Measurements from ENCODE around the gene SRP54. TPM values are rescaled to one million over a fixed set of nuclear protein-coding genes. Genes with fewer than 3 reads are reported as not detected.

SRP54 gene
- 51.6 and 69.9 TPM in 2 replicates for polyA plus RNA-seq

DNA sequence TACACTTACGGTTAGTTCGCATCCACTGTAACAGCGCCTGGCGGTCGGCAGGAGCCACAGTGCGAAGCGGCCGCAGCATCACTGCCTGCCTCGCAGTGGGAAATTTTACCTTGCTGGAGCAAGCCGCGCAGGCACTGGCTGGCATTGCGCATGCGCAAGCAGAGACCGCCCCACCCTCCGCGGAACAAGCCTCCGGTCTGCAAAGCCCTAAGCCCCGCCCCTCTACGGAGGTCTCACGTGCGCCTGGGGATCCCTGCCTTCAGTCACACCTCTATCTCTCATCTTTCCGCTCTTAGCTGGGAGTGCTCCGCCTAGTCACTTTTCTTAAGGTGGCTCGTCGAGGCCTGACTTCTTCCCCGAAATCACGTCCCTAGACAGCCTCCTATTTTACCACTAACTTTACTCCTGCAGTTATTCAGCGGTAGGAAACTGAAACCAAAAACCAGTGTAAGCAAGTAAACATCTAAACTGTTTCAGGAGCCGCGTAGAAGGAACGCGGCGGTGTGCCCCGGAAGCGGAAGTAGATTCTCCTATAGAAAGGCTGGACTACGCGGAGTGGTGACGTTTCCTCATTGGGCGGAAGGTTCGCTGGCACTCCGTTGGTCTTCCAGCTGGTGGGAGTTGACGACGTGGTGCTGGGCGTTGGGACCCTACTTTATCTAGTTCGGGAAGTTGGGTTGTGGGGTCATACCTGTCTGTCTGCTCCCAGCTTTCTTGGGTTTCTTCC is at the start of gene SRP54:
Gene SRP54 (plus strand): TSS at position 572 of the 727 bp plus-strand sequence. CDS start 13,718 bp downstream, outside the sequence.

DNA sequence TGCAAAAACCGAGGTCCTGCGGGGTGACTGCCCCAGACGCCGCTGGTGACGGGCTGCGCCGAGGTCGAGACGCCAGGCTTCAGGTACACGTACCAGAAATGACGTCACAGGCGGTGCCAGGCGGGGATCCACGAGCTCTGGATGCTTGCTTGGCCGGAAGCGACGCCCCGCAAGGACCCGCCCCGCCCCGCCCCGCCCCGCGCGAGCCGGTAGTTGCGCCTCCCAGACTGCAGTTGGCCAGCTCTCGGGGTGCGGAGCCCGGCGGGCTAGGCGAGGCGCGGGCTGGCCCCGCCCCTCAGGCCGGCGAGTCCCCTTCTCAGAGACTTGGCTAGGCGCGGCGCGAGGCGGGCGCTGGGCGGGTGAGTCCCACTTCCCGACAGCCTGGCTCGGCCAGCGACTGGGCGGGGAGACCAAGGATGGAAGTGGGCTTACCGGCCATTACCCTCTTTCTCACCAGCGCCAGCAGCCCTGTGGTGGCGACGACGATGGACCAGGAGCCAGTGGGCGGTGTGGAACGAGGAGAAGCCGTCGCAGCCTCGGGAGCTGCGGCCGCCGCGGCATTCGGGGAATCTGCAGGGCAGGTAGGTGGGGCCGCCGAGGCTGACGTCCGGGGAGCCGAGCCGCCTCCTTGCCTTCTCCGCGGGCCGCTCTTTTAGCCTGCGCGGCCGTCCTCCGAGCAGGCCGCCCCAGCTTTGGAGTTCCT is 63.4 kb downstream of the SRP54 start, which contains the start of gene FAM177A1:
Gene FAM177A1 (plus strand): TSS at position 225 of the 703 bp plus-strand sequence. CDS start 192 bp downstream, at position 417.

Other genes starting within 250 kb of the SRP54 start
- gene BAZ1A, start 107.6 kb upstream of the SRP54 start, polyA plus RNA-seq: 0.31 and 0.73 TPM in 2 replicates
- gene FAM177A1, start 63.3 kb downstream of the SRP54 start, polyA plus RNA-seq: 41.1 and 51.3 TPM in 2 replicates
- 71.8 and 101 TPM in 2 replicates for gene PPP2R3C, start 139.0 kb downstream of the SRP54 start, polyA plus RNA-seq
- 19.1 and 26.6 TPM in 2 replicates for gene PRORP, start 139.6 kb downstream of the SRP54 start, polyA plus RNA-seq

All from Purkinje cell (primary cell).